Endothelial cell (in vitro differentiated cells): Measurements from ENCODE around the gene LRCH1. TPM values are rescaled to one million over a fixed set of nuclear protein-coding genes. Genes with fewer than 3 reads are reported as not detected.

Experiments
- DNase-seq: peaks from one replicate; pipeline ENCODE4 v3.0.0; 2021; ENCODE audit warnings: low spot score
- H3K27ac Mint-ChIP-seq: one replicate; pipeline ENCODE4 v1.8.0; 2021; ENCODE audit warnings: mixed read lengths, inconsistent platforms; ENCODE audit not compliant: unreplicated experiment
- H3K27me3 Mint-ChIP-seq: one replicate; pipeline ENCODE4 v1.8.0; 2021; ENCODE audit warnings: mild to moderate bottlenecking, moderate library complexity, mixed read lengths, inconsistent platforms; ENCODE audit not compliant: unreplicated experiment
- H3K36me3 Mint-ChIP-seq: one replicate; pipeline ENCODE4 v1.8.0; 2021; ENCODE audit warnings: mild to moderate bottlenecking, low read depth, mixed read lengths, inconsistent platforms; ENCODE audit not compliant: unreplicated experiment
- H3K4me1 Mint-ChIP-seq: one replicate; pipeline ENCODE4 v1.8.0; 2021; ENCODE audit warnings: mild to moderate bottlenecking, mixed read lengths, inconsistent platforms; ENCODE audit not compliant: unreplicated experiment
- H3K4me3 Mint-ChIP-seq: one replicate; pipeline ENCODE4 v1.8.0; 2021; ENCODE audit warnings: mild to moderate bottlenecking, mixed read lengths, inconsistent platforms; ENCODE audit not compliant: unreplicated experiment
- H3K9me3 Mint-ChIP-seq: one replicate; pipeline ENCODE4 v1.8.0; 2021; ENCODE audit warnings: mixed read lengths, inconsistent platforms; ENCODE audit not compliant: unreplicated experiment
- CTCF ChIP-seq: fragments of 200-600 bp; sonication (generic); IDR thresholded peaks from one replicate; pipeline ENCODE4 v1.5.0; 2021; ENCODE audit warnings: antibody characterized with exemption; ENCODE audit not compliant: unreplicated experiment
- total RNA-seq: library from RNA; stranded (reverse); fragmentation: NEBNext Ultra II Directional; extraction: Animal tissue kit (Norgen Biotek cat#: 25700); gene quantifications from one replicate; pipeline ENCODE4 v1.2.1, GENCODE V29; 2021; ENCODE audit not compliant: unreplicated experiment

Gene LRCH1
- total RNA-seq, 1 donor from 2014 or later: 45.6 TPM

GRCh38 chr13:46582190-46582589, 29.2 kb downstream of the LRCH1 start:
- no peak for TF ChIP-seq CTCF
- H3K9me3 Mint-ChIP-seq: no peaks in the 10 kb centered on the region
- H3K36me3 Mint-ChIP-seq: no peaks in the 10 kb centered on the region
- peaks cover 20% of the 10 kb centered on the region for H3K4me1 Mint-ChIP-seq
- H3K27me3 Mint-ChIP-seq: peaks cover 1% of the 10 kb centered on the region
- DNase-seq: no peak
- H3K27ac Mint-ChIP-seq: no peak overlapping the region
- H3K4me3 Mint-ChIP-seq: no peak overlapping the region

- Mint-ChIP-seq H3K27ac (no peak overlapping the region), H3K4me1 (peaks cover 31% of the 10 kb centered on the region), H3K27me3 (peaks cover 1% of the 10 kb centered on the region), H3K9me3 (no peaks in the 10 kb centered on the region), H3K36me3 (no peaks in the 10 kb centered on the region), H3K4me3 (no peak overlapping the region)
- no peak for TF ChIP-seq CTCF
- no peak for DNase-seq
These were observed 34.0 kb downstream of the LRCH1 start for GRCh38 chr13:46586751-46587514.

DNA sequence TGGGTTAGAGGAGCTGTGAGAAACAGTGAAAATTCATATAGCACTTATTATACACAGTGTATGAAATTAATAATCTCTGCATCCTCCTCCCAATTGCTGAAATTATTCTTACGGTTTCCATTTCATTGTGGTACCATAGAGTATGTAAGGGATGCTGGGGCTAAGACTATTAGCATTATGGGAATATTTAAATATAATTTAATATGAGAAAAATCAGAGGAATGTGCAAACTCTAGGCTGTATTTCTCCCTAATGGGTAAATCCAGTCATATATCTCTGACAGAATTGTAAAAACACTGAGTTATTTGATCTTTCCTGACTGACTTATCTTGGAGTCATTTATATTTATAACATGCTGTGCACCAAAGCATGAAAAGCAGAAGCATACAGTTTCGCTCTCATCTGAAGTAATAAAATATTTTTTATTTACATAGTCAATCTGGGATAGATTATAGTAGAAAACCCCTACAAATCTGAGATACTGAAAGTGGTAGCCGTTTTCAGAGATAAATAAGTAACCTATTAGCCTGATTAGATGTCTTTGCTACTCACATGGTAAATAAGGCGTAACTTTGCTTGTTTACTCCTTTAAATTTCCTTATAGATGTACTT, 34.9 kb downstream of the LRCH1 start:
- H3K27ac Mint-ChIP-seq: no peak overlapping the region
- peaks cover 38% of the 10 kb centered on the region for H3K4me1 Mint-ChIP-seq

GRCh38 chr13:46592385-46592784, 39.4 kb downstream of the LRCH1 start:
- no peak for TF ChIP-seq CTCF
- Mint-ChIP-seq H3K9me3 (no peaks in the 10 kb centered on the region), H3K4me1 (peaks cover 65% of the 10 kb centered on the region), H3K27ac (no peak overlapping the region), H3K4me3 (no peak overlapping the region), H3K36me3 (no peaks in the 10 kb centered on the region), H3K27me3 (peaks cover 1% of the 10 kb centered on the region)
- no peak for DNase-seq

More for the DNA sequence above, 34.9 kb downstream of the LRCH1 start:
- H3K9me3 Mint-ChIP-seq: no peaks in the 10 kb centered on the region
- no peak for TF ChIP-seq CTCF
- peaks cover 1% of the 10 kb centered on the region for H3K27me3 Mint-ChIP-seq
- no peaks in the 10 kb centered on the region for H3K36me3 Mint-ChIP-seq
- H3K4me3 Mint-ChIP-seq: no peak overlapping the region
- no peak for DNase-seq

DNA sequence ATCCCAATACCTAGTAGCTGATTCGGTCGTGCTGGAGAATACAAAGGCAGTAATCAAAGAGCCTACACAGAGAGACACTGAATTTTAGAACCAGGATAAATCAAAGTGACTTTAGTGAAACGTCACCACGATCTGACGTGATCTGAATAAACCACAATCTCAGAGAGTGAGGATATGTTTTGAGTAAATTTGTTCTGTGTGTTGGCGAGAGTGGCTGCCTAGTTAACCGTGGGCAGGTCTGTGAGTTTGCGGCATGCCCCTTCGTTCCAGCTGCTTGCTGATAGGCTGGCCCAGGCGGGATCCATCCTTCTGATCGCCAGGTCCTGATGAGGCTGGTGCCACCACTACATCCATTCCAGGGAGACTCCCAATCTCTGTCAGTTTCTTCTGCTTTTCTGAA, 40.4 kb downstream of the LRCH1 start:
- Mint-ChIP-seq H3K4me3 (no peak overlapping the region), H3K9me3 (no peaks in the 10 kb centered on the region), H3K27me3 (peaks cover 4% of the 10 kb centered on the region), H3K4me1 (peaks cover 70% of the 10 kb centered on the region), H3K27ac (no peak overlapping the region), H3K36me3 (no peaks in the 10 kb centered on the region)
- DNase-seq: no peak
- TF ChIP-seq CTCF: no peak
